ENCODE results near the gene OSBPL5.

DNA sequence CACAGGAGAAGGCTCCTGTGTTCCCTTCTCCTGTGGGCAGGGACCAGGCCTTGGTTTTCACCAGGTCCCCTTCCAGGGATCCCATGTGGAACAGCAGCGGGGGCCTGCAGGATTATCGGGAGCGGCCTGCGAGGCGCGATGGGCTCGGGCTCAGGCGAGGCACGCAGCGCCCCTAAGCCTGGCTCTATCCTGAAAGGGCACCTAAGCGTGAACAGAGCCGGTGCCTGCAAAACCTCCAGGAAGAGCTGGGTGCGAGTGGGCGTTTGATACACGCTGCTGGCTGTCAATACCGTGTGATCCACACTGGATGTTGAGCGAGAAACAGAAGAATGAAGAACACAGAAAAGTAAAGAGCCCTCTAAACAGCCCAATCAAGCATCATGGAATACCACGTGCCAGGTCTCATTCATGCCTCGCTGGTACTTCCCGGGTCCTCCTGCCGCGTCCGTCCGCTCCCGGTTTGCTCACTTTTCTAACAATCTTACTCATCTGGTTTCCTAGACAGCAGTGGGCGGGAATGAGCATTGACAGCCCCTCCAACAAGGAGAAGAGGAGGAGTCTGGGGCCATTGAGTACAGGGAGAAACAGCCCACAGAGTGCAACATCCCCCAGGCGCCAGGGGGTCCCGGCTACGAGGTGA, 12.5 kb downstream of the OSBPL5 start:
- TF ChIP-seq EZH2 (IDR thresholded peaks at IDR 0.05; ENCODE audit: borderline replicate concordance, low read depth, low read length, poor library complexity, severe bottlenecking): no peak
- TF ChIP-seq, protein P1, sequence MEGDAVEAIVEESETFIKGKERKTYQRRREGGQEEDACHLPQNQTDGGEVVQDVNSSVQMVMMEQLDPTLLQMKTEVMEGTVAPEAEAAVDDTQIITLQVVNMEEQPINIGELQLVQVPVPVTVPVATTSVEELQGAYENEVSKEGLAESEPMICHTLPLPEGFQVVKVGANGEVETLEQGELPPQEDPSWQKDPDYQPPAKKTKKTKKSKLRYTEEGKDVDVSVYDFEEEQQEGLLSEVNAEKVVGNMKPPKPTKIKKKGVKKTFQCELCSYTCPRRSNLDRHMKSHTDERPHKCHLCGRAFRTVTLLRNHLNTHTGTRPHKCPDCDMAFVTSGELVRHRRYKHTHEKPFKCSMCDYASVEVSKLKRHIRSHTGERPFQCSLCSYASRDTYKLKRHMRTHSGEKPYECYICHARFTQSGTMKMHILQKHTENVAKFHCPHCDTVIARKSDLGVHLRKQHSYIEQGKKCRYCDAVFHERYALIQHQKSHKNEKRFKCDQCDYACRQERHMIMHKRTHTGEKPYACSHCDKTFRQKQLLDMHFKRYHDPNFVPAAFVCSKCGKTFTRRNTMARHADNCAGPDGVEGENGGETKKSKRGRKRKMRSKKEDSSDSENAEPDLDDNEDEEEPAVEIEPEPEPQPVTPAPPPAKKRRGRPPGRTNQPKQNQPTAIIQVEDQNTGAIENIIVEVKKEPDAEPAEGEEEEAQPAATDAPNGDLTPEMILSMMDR (conservative IDR thresholded peaks at IDR 0.05; ENCODE audit: low read depth, low read length): no peak
